ENCODE data around the gene CHID1.

CHID1 gene

GRCh38 chr11:905952-906351 is 4.7 kb downstream of the CHID1 start:
- no peak for TF ChIP-seq CTCF (IDR thresholded peaks at IDR 0.05; ENCODE audit: borderline replicate concordance, control extremely low read depth, extremely low read depth, insufficient read depth, missing control alignments)
- no peak for DNase-seq (ENCODE audit: low spot score)
- in situ Hi-C loops (cut with MboI; ENCODE audit: low sequenced_read_pairs, unreplicated experiment): no loop called here

GRCh38 chr11:904380-904779 is 6.2 kb downstream of the CHID1 start:
- in situ Hi-C loops (cut with MboI; ENCODE audit: low sequenced_read_pairs, unreplicated experiment): no loop called here
- TF ChIP-seq CTCF (IDR thresholded peaks at IDR 0.05; ENCODE audit: borderline replicate concordance, control extremely low read depth, extremely low read depth, insufficient read depth, missing control alignments): no peak
- DNase-seq (ENCODE audit: low spot score): no peak

- TF ChIP-seq CTCF (IDR thresholded peaks at IDR 0.05; ENCODE audit: borderline replicate concordance, control extremely low read depth, extremely low read depth, insufficient read depth, missing control alignments): no peak
- DNase-seq (ENCODE audit: low spot score): no peak
- in situ Hi-C loops (cut with MboI; ENCODE audit: low sequenced_read_pairs, unreplicated experiment): no loop called here
Measured at GRCh38 chr11:901452-902061, 9.1 kb downstream of the CHID1 start.

GRCh38 chr11:900545-900944 is 10.1 kb downstream of the CHID1 start:
- in situ Hi-C loops (cut with MboI; ENCODE audit: low sequenced_read_pairs, unreplicated experiment): no loop called here
- no peak for TF ChIP-seq CTCF (IDR thresholded peaks at IDR 0.05; ENCODE audit: borderline replicate concordance, control extremely low read depth, extremely low read depth, insufficient read depth, missing control alignments)
- DNase-seq (ENCODE audit: low spot score): no peak

GRCh38 chr11:899724-900123 is 10.9 kb downstream of the CHID1 start:
- no peak for DNase-seq (ENCODE audit: low spot score)
- in situ Hi-C loops (cut with MboI; ENCODE audit: low sequenced_read_pairs, unreplicated experiment): no loop called here
- TF ChIP-seq CTCF (IDR thresholded peaks at IDR 0.05; ENCODE audit: borderline replicate concordance, control extremely low read depth, extremely low read depth, insufficient read depth, missing control alignments): no peak

- no peak for TF ChIP-seq CTCF (IDR thresholded peaks at IDR 0.05; ENCODE audit: borderline replicate concordance, control extremely low read depth, extremely low read depth, insufficient read depth, missing control alignments)
- DNase-seq (ENCODE audit: low spot score): no peak
- in situ Hi-C loops (cut with MboI; ENCODE audit: low sequenced_read_pairs, unreplicated experiment): no loop called here
Measured at GRCh38 chr11:898540-899190, 11.9 kb downstream of the CHID1 start.

Measured in GM13976 (cell line).